Right lobe of liver (tissue), 6 donors: Measurements from ENCODE around the gene CLDN7. TPM values are rescaled to one million over a fixed set of nuclear protein-coding genes. Genes with fewer than 3 reads are reported as not detected.

ENCODE experiments used
- ATAC-seq, 4 donors: fragments of 200-7000 bp; cut with Tn5 transposase; one replicate each; pipeline ENCODE4 v1.9.1; 2020; ENCODE audit warnings: mild to moderate bottlenecking in 4 of 4, moderate library complexity in 4 of 4
- DNase-seq, 3 donors: peaks; one replicate each; pipeline ENCODE4 v3.0.0-alpha.2; 2020
- H3K27ac ChIP-seq, 3 donors: fragments of 200-600 bp; one replicate each; pipeline ENCODE4 v1.8.0; 2022
- H3K27me3 ChIP-seq, 2 donors: fragments of 200-600 bp; one replicate each; pipeline ENCODE4 v1.8.0; 2022
- H3K36me3 ChIP-seq, 4 donors: fragments of 200-600 bp; sonication (generic) in 1 of 4; one replicate each; pipeline versions ENCODE4 v1.5.1 to v1.8.0; 2017 to 2022; ENCODE audit warnings: control low read depth in 1 of 4
- H3K4me1 ChIP-seq, 4 donors: fragments of 200-600 bp; sonication (generic) in 1 of 4; one replicate each; pipeline versions ENCODE4 v1.5.1 to v1.8.0; 2017 to 2022; ENCODE audit warnings: control low read depth in 1 of 4
- H3K4me3 ChIP-seq, 3 donors: fragments of 200-600 bp; one replicate each; pipeline ENCODE4 v1.8.0; 2022
- H3K9me3 ChIP-seq, 4 donors: fragments of 200-600 bp; sonication (generic) in 1 of 4; one replicate each; pipeline versions ENCODE4 v1.5.1 to v1.8.0; 2017 to 2022; ENCODE audit warnings: control low read depth in 1 of 4
- CTCF ChIP-seq, 4 donors: fragments of 200-600 bp in 3 of 4; fragments of 450-650 bp in 1 of 4; IDR thresholded peaks; one replicate each; pipeline versions ENCODE4 v1.5.1 to v1.8.0; 2016 to 2022; ENCODE audit warnings: antibody characterized with exemption in 4 of 4, mild to moderate bottlenecking in 2 of 4
- POLR2A ChIP-seq: fragments of 450-650 bp; IDR thresholded peaks from one replicate; pipeline ENCODE4 v1.6.1; 2017; ENCODE audit warnings: antibody characterized with exemption, mild to moderate bottlenecking
- WGBS: methylation state at CpG from one replicate; pipeline ENCODE4 v1.1.6; 2018; ENCODE audit warnings: low coverage, low lambda C conversion rate; ENCODE audit not compliant: insufficient coverage; ENCODE audit errors: missing lambda C conversion rate; 5-methylcytosine and 5-hydroxymethylcytosine counted together
- intact Hi-C, 2 donors: fragments of 100-400 bp; cut with DNase I; formaldehyde crosslinking; loops; one replicate each; pipeline versions ENCODE4 v1.11.2 to v1.14.1; 2022
- total RNA-seq, 6 experiments: library from RNA; depleted of rRNA in 2 of 6; stranded (reverse); fragments of >200 nt in 2 of 6; fragmentation: NEBNext Ultra II Directional in 3 of 6; extraction: Animal tissue kit (Norgen Biotek cat#: 25700) in 3 of 6; gene quantifications; one replicate each; pipeline versions ENCODE4 v1.1.0 to v1.2.4, GENCODE V29; 2016 to 2023
- donor health status: DM: no; HTN: yes; CAD: no.
- donor health status: DM: no; HTN: no; CAD: no.
- donor health status: DM: no; HTN: no; CAD: no.
- donor health status: DM: no; HTN: yes; CAD: no.
- donor health status: DM: no; HTN: yes; CAD: no.

The CLDN7 gene
- total RNA-seq, 6 experiments from 2014 or later, result 9.6 to 114 (median 23.3) TPM

- WGBS, result 53% methylated on average over 27 of the region's 42 CpGs
- no peaks in the 10 kb centered on the region for H3K27me3 ChIP-seq
- no peak overlapping the region for H3K27ac ChIP-seq
- H3K9me3 ChIP-seq, result no peaks in the 10 kb centered on the region
- TF ChIP-seq POLR2A (no peak), CTCF (IDR thresholded peaks at IDR 0.05) (no peak)
- DNase-seq, result no peak
- no peak overlapping the region for H3K4me3 ChIP-seq
- intact Hi-C loops, result no loop called here
- H3K4me1 ChIP-seq, result peaks cover 0 to 13% (median 2%) of the 10 kb centered on the region in 4 donors
- no peaks in the 10 kb centered on the region for H3K36me3 ChIP-seq
- ATAC-seq, result no peak
Observed at GRCh38 chr17:7295230-7296180, 33.2 kb upstream of the CLDN7 start.

GRCh38 chr17:7294614-7295153 is 32.4 kb upstream of the CLDN7 start, which contains the start of gene YBX2:
Gene YBX2, minus strand, starts transcription at chr17:7294639. Its CDS starts 139 bp downstream, at chr17:7294500.
- Histone ChIP-seq H3K9me3 (no peaks in the 10 kb centered on the region), H3K27me3 (no peaks in the 10 kb centered on the region), H3K27ac (no peak within 1 kb of the TSS), H3K36me3 (no peaks in the 10 kb centered on the region), H3K4me1 (peaks cover 0 to 13% (median 2%) of the 10 kb centered on the region in 4 donors), H3K4me3 (peak within 1 kb of the TSS in 1 of 3 donors; percentile 21)
- ATAC-seq, result peak; percentile 70 to 81 (median 79)
- TF ChIP-seq CTCF (IDR thresholded peaks at IDR 0.05), result no peak
- 0% methylated on average over 12 of the region's 57 CpGs for WGBS
- intact Hi-C loops, result no loop called here
- DNase-seq, result peak; percentile 80 to 88 (median 87)

GRCh38 chr17:7293816-7294613 is 31.7 kb upstream of the CLDN7 start:
- peak overlapping the region in 1 of 3 donors; percentile 21 for H3K4me3 ChIP-seq
- TF ChIP-seq CTCF (IDR thresholded peaks at IDR 0.05) (no peak), POLR2A (no peak)
- DNase-seq, result no peak
- intact Hi-C loops, result no loop called here
- no peaks in the 10 kb centered on the region for H3K9me3 ChIP-seq
- H3K36me3 ChIP-seq, result no peaks in the 10 kb centered on the region
- peaks cover 0 to 13% (median 2%) of the 10 kb centered on the region in 4 donors for H3K4me1 ChIP-seq
- H3K27me3 ChIP-seq, result no peaks in the 10 kb centered on the region
- 19% methylated on average over 23 of the region's 75 CpGs for WGBS
- H3K27ac ChIP-seq, result no peak overlapping the region
- peak; percentile 22 to 54 (median 36) for ATAC-seq

- H3K4me3 ChIP-seq, result no peak overlapping the region
- intact Hi-C loops, result no loop called here
- 67% methylated on average over 3 of the region's 11 CpGs for WGBS
- ATAC-seq (no peak), DNase-seq (no peak)
- H3K9me3 ChIP-seq, result no peaks in the 10 kb centered on the region
- no peak overlapping the region for H3K27ac ChIP-seq
- TF ChIP-seq POLR2A, result no peak
- no peak for TF ChIP-seq CTCF (IDR thresholded peaks at IDR 0.05)
- H3K4me1 ChIP-seq, result peaks cover 0 to 13% (median 2%) of the 10 kb centered on the region in 4 donors
- H3K27me3 ChIP-seq, result no peaks in the 10 kb centered on the region
- no peaks in the 10 kb centered on the region for H3K36me3 ChIP-seq
Observed at GRCh38 chr17:7293159-7293558, 30.9 kb upstream of the CLDN7 start.
